GM12878 (cell line): ENCODE measurements around the gene TASOR.

ENCODE experiments used
- ASH2L ChIP-seq: fragments of 300-600, 200-600 bp; sonication (generic); IDR thresholded peaks from 2 replicates; pipeline ENCODE4 v1.6.1; 2017; ENCODE audit warnings: low read depth, mild to moderate bottlenecking, borderline replicate concordance
- BCLAF1 ChIP-seq: fragments of 450-650 bp; IDR thresholded peaks from 2 replicates; pipeline ENCODE4 v1.6.1; 2017; ENCODE audit warnings: antibody characterized with exemption, mild to moderate bottlenecking, moderate library complexity
- CTCF ChIP-seq, 3 experiments: IDR thresholded peaks in 2 of 3; conservative IDR thresholded peaks in 1 of 3; 2 replicates each; pipeline ENCODE4 v1.5.1; 2011; ENCODE audit warnings: low read depth in 3 of 3, low read length in 3 of 3, mild to moderate bottlenecking in 3 of 3, control low read depth in 2 of 3, moderate library complexity in 2 of 3, inconsistent platforms in 1 of 3, mixed read lengths in 1 of 3; ENCODE audit not compliant: control insufficient read depth in 2 of 3, insufficient read depth in 1 of 3; ENCODE audit errors: extremely low read depth in 1 of 3
- EZH2 ChIP-seq: IDR thresholded peaks from 2 replicates; pipeline ENCODE4 v1.6.1; 2012; ENCODE audit warnings: low read depth, mild to moderate bottlenecking, control low read depth, inconsistent platforms, low read length, borderline replicate concordance; ENCODE audit not compliant: control insufficient read depth
- JUNB ChIP-seq: IDR thresholded peaks from 2 replicates; pipeline ENCODE4 v1.6.1; 2016; ENCODE audit warnings: antibody characterized with exemption, mild to moderate bottlenecking
- MEF2A ChIP-seq: IDR thresholded peaks from 2 replicates; pipeline ENCODE4 v1.6.1; 2011; ENCODE audit warnings: low read depth, mild to moderate bottlenecking, low read length, moderate library complexity; ENCODE audit not compliant: insufficient read depth
- MXI1 ChIP-seq: fragments of 150-350 bp; IDR thresholded peaks from 2 replicates; pipeline ENCODE4 v1.6.1; 2011; ENCODE audit warnings: low read depth, mild to moderate bottlenecking, inconsistent platforms, low read length, improper control_type of control experiment
- RFX5 ChIP-seq: IDR thresholded peaks from 2 replicates; pipeline ENCODE4 v1.6.1; 2011; ENCODE audit warnings: low read depth, low read length, improper control_type of control experiment
- ZNF274 ChIP-seq: IDR thresholded peaks from one replicate; pipeline ENCODE4 v1.8.0; 2011; ENCODE audit not compliant: insufficient read length, insufficient read depth

GRCh38 chr3:56645407-56645806 is 37.7 kb downstream of the TASOR start:
- TF ChIP-seq CTCF (IDR thresholded peaks at IDR 0.05 in 2 of 3, conservative IDR thresholded peaks at IDR 0.05 in 1 of 3; ENCODE audit: control insufficient read depth in 2 of 3, extremely low read depth in 1 of 3, insufficient read depth in 1 of 3, low read depth in 3 of 3, low read length in 3 of 3) (no peak), RFX5 (no peak), JUNB (no peak), ASH2L (no peak), BCLAF1 (no peak), EZH2 (no peak), MXI1 (no peak), ZNF274 (no peak), MEF2A (no peak)
